Muscle of arm (tissue), 12 donors: ENCODE results near the gene MAPRE2. TPM values are rescaled to one million over a fixed set of nuclear protein-coding genes. Genes with fewer than 3 reads are reported as not detected.
"Not testable (repeated sequence)": the region's sequence is repeated elsewhere in the genome, so short reads cannot be mapped to it uniquely, and the experiment has no call there.

Experiments used
- DNase-seq: peaks from one replicate; pipeline ENCODE4 v3.0.0-alpha.2; 2013
- polyA plus RNA-seq, 12 donors: library from polyadenylated mRNA; unstranded; fragments of 120-200 nt; gene quantifications; one replicate each; pipeline ENCODE4 v1.2.1, GENCODE V29; 2013; ENCODE audit not compliant: insufficient read length in 12 of 12

Gene MAPRE2
- polyA plus RNA-seq, 12 donors: 25.1 to 46.8 (median 30.8) TPM; not detected in 1

GRCh38 chr18:35143622-35144596 is 102.7 kb downstream of the MAPRE2 start:
- DNase-seq: no peak

GRCh38 chr18:35144698-35145097 is 103.5 kb downstream of the MAPRE2 start:
- peak; percentile 65 for DNase-seq

- not testable (repeated sequence) for DNase-seq
Measured at GRCh38 chr18:35150195-35150594, 109.0 kb downstream of the MAPRE2 start.

- DNase-seq: no peak
Measured at GRCh38 chr18:35153609-35154272, 112.5 kb downstream of the MAPRE2 start.

GRCh38 chr18:35155398-35156117 is 114.3 kb downstream of the MAPRE2 start:
- no peak for DNase-seq

GRCh38 chr18:35157181-35157580 is 116.0 kb downstream of the MAPRE2 start:
- no peak for DNase-seq

- no peak for DNase-seq
Measured at GRCh38 chr18:35158728-35159450, 117.7 kb downstream of the MAPRE2 start.

GRCh38 chr18:35159782-35160181 is 118.6 kb downstream of the MAPRE2 start:
- DNase-seq: no peak

- no peak for DNase-seq
Measured at GRCh38 chr18:35161485-35161884, 120.3 kb downstream of the MAPRE2 start.

- DNase-seq: no peak
Measured at GRCh38 chr18:35161934-35162333, 120.7 kb downstream of the MAPRE2 start.

GRCh38 chr18:35163014-35163539 is 121.9 kb downstream of the MAPRE2 start:
- no peak for DNase-seq

- no peak for DNase-seq
Measured at GRCh38 chr18:35163721-35164120, 122.5 kb downstream of the MAPRE2 start.

GRCh38 chr18:35164133-35164532 is 122.9 kb downstream of the MAPRE2 start:
- DNase-seq: no peak

GRCh38 chr18:35167332-35167731 is 126.1 kb downstream of the MAPRE2 start:
- DNase-seq: no peak

- DNase-seq: no peak
Measured at GRCh38 chr18:35167857-35168256, 126.6 kb downstream of the MAPRE2 start.

GRCh38 chr18:35170323-35170722 is 129.1 kb downstream of the MAPRE2 start:
- DNase-seq: not testable (repeated sequence)

- DNase-seq: no peak
Measured at GRCh38 chr18:35171315-35171987, 130.2 kb downstream of the MAPRE2 start.

- no peak for DNase-seq
Measured at GRCh38 chr18:35172009-35172408, 130.8 kb downstream of the MAPRE2 start.

GRCh38 chr18:35172451-35173035 is 131.3 kb downstream of the MAPRE2 start:
- no peak for DNase-seq

- no peak for DNase-seq
Measured at GRCh38 chr18:35174093-35174731, 133.0 kb downstream of the MAPRE2 start.
